HepG2 (cell line): ENCODE results near the gene ZMYND8. TPM values are rescaled to one million over a fixed set of nuclear protein-coding genes. Genes with fewer than 3 reads are reported as not detected.

ENCODE experiments used
- GTF3A ChIP-seq: sonication (generic); formaldehyde crosslinking; conservative IDR thresholded peaks from 2 replicates; pipeline ENCODE4 v1.4.0; 2020; ENCODE audit warnings: mild to moderate bottlenecking, missing genetic modification reagents
- HDAC1 ChIP-seq: sonication (generic); formaldehyde crosslinking; IDR thresholded peaks from 2 replicates; pipeline ENCODE4 v1.5.1; 2020; ENCODE audit warnings: mild to moderate bottlenecking, missing genetic modification reagents
- HOXA7 ChIP-seq: sonication (generic); formaldehyde crosslinking; IDR thresholded peaks from 2 replicates; pipeline ENCODE4 v1.8.1; 2022; ENCODE audit warnings: mild to moderate bottlenecking, missing genetic modification reagents, moderate library complexity
- MXI1 ChIP-seq: IDR thresholded peaks from 3 replicates; pipeline ENCODE4 v1.6.1; 2012; ENCODE audit warnings: low read depth, low read length, inconsistent platforms, borderline replicate concordance
- NBN ChIP-seq: fragments of 450-650 bp; conservative IDR thresholded peaks from 2 replicates; pipeline ENCODE4 v1.6.1; 2017
- NCOA1 ChIP-seq: sonication (generic); formaldehyde crosslinking; IDR thresholded peaks from 2 replicates; pipeline ENCODE4 v1.9.0; 2021; ENCODE audit warnings: missing genetic modification reagents
- PHF8 ChIP-seq: sonication (generic); formaldehyde crosslinking; IDR thresholded peaks from 2 replicates; pipeline ENCODE4 v1.5.0; 2020; ENCODE audit warnings: missing genetic modification reagents
- POLR2AphosphoS2 ChIP-seq: IDR thresholded peaks from 2 replicates; pipeline ENCODE4 v1.6.1; 2011; ENCODE audit warnings: low read depth, low read length, improper control_type of control experiment
- RAD51 ChIP-seq: fragments of 450-650 bp; IDR thresholded peaks from 2 replicates; pipeline ENCODE4 v1.6.1; 2016; ENCODE audit warnings: borderline replicate concordance
- SIN3B ChIP-seq: fragments of 150-350 bp; IDR thresholded peaks from 2 replicates; pipeline ENCODE4 v1.6.1; 2014; ENCODE audit warnings: low read length
- SNAPC2 ChIP-seq: sonication (generic); formaldehyde crosslinking; IDR thresholded peaks from 2 replicates; pipeline ENCODE4 v1.8.1; 2022; ENCODE audit warnings: mild to moderate bottlenecking, missing genetic modification reagents
- ZNF101 ChIP-seq: sonication (generic); formaldehyde crosslinking; IDR thresholded peaks from 2 replicates; pipeline ENCODE4 v1.4.0; 2020; ENCODE audit warnings: mild to moderate bottlenecking, low read depth, missing genetic modification reagents, borderline replicate concordance
- ZNF124 ChIP-seq: sonication (generic); formaldehyde crosslinking; IDR thresholded peaks from 2 replicates; pipeline ENCODE4 v1.4.0; 2020; ENCODE audit warnings: missing genetic modification reagents
- ZNF160 ChIP-seq: sonication (generic); formaldehyde crosslinking; IDR thresholded peaks from 2 replicates; pipeline ENCODE4 v1.8.0; 2022; ENCODE audit warnings: mild to moderate bottlenecking, inconsistent platforms, missing genetic modification reagents
- ZNF34 ChIP-seq: sonication (generic); formaldehyde crosslinking; IDR thresholded peaks from 2 replicates; pipeline ENCODE4 v1.4.0; 2020; ENCODE audit warnings: mild to moderate bottlenecking, missing genetic modification reagents, borderline replicate concordance
- ZNF672 ChIP-seq: sonication (generic); formaldehyde crosslinking; IDR thresholded peaks from 2 replicates; pipeline ENCODE4 v1.8.1; 2022; ENCODE audit warnings: missing genetic modification reagents
- ZNF879 ChIP-seq: sonication (generic); formaldehyde crosslinking; IDR thresholded peaks from 2 replicates; pipeline ENCODE4 v1.8.1; 2023; ENCODE audit warnings: missing genetic modification reagents
- ZZZ3 ChIP-seq: sonication (generic); formaldehyde crosslinking; IDR thresholded peaks from 2 replicates; pipeline ENCODE4 v1.4.0; 2020; ENCODE audit warnings: missing genetic modification reagents, mild to moderate bottlenecking, borderline replicate concordance
- polyA plus RNA-seq, 8 experiments: library from polyadenylated mRNA; depleted of rRNA in 3 of 8; stranded (reverse) in 7 of 8; unstranded in 1 of 8; fragments of >200 nt; fragmentation: Illumina TruSeq in 4 of 8; extraction: Trizol in 4 of 8; gene quantifications; 2 replicates each; pipeline versions ENCODE4 v1.2.1 to v1.2.3, GENCODE V29; 2011 to 2016; ENCODE audit warnings: low read depth in 4 of 8, missing spikeins in 1 of 8, mixed read lengths in 1 of 8; ENCODE audit not compliant: insufficient read depth in 1 of 8
- total RNA-seq, 5 experiments: library from RNA; depleted of rRNA; stranded (reverse); fragments of >200 nt; fragmentation: Illumina TruSeq; extraction: Trizol; gene quantifications; 2 replicates each; pipeline ENCODE4 v1.2.3, GENCODE V29; 2016; ENCODE audit warnings: low read depth in 1 of 5
- TF ChIP-seq, protein P1 (sequence below): sonication (generic); formaldehyde crosslinking; IDR thresholded peaks from 2 replicates; pipeline ENCODE4 v1.5.0; 2020; ENCODE audit warnings: mild to moderate bottlenecking, missing genetic modification reagents
- TF ChIP-seq, protein P2 (sequence below): sonication (generic); formaldehyde crosslinking; IDR thresholded peaks from 2 replicates; pipeline ENCODE4 v1.4.0; 2020; ENCODE audit warnings: missing genetic modification reagents
- TF ChIP-seq, protein P3 (sequence below): sonication (generic); formaldehyde crosslinking; IDR thresholded peaks from 2 replicates; pipeline ENCODE4 v1.4.0; 2020; ENCODE audit warnings: missing genetic modification reagents, mild to moderate bottlenecking, borderline replicate concordance
- TF ChIP-seq, protein P4 (sequence below): sonication (generic); formaldehyde crosslinking; IDR thresholded peaks from 2 replicates; pipeline ENCODE4 v1.5.1; 2020; ENCODE audit warnings: missing genetic modification reagents, mild to moderate bottlenecking, borderline replicate concordance

Gene ZMYND8
- total and polyA plus RNA-seq, 2 of the 13 experiments (the other 11 are each of a cell fraction or from before 2014, with no cell fraction given): 53.9 to 84.7 TPM

DNA sequence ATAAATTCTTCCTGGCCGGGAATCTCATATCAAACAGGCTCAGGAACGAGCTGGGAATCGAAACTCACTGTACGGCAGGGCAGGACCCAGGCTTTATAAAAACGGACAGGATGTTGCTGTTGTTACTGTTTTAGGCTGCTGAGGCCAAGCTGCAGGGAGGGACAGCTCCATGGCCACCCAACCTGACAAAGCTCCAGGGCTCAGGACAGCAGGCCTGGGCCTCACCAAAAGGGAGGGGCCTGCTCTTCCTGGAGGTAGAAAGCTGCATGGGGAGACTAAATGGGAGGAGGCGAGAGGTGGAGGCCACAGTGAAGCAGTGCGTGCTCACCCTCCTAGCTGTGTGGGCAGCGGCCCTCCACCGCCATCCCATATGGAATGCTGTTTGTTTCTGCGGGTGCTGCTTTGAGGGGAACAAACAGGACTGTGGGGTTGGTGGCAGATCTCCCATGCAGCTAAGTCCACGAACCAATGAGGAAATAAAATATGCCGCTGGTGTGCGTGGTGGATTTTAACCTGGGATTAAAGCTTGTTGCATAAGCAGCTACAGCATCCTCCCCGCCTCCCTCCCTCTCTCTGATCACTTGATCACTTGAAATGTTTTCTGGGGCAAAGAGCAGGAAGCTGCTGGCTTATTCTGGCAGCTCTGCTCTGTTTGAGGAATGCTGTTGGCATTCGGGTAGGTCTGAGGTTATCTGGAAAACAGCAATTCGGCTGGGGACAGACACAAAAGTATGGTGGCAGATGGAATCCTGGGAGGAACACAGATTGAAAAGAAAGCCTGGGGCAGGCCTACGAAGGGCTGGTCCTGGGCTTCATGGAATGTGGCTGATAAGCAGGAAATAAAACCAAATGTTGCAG is 2.4 kb upstream of the ZMYND8 start (continued):
- TF ChIP-seq, protein P1, sequence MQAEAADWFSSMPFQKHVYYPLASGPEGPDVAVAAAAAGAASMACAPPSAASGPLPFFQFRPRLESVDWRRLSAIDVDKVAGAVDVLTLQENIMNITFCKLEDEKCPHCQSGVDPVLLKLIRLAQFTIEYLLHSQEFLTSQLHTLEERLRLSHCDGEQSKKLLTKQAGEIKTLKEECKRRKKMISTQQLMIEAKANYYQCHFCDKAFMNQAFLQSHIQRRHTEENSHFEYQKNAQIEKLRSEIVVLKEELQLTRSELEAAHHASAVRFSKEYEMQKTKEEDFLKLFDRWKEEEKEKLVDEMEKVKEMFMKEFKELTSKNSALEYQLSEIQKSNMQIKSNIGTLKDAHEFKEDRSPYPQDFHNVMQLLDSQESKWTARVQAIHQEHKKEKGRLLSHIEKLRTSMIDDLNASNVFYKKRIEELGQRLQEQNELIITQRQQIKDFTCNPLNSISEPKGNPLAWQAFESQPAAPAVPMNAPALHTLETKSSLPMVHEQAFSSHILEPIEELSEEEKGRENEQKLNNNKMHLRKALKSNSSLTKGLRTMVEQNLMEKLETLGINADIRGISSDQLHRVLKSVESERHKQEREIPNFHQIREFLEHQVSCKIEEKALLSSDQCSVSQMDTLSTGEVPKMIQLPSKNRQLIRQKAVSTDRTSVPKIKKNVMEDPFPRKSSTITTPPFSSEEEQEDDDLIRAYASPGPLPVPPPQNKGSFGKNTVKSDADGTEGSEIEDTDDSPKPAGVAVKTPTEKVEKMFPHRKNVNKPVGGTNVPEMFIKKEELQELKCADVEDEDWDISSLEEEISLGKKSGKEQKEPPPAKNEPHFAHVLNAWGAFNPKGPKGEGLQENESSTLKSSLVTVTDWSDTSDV (CRISPR knock-in tag): peak; percentile 93
- TF ChIP-seq HDAC1 (CRISPR knock-in tag) (peak; percentile 89), SNAPC2 (CRISPR knock-in tag) (peak; percentile 96; the same call in 1 of the 2 replicates), PHF8 (CRISPR knock-in tag) (peak; percentile 76), NBN (no peak), HOXA7 (CRISPR knock-in tag) (no peak), ZNF34 (CRISPR knock-in tag) (peak; percentile 27), ZNF672 (CRISPR knock-in tag) (no peak), NCOA1 (CRISPR knock-in tag) (peak; percentile 89; the same call in 1 of the 2 replicates), GTF3A (CRISPR knock-in tag) (peak; percentile 95; the same call in 1 of the 2 replicates), SIN3B (no peak), ZNF160 (CRISPR knock-in tag) (0 out of 2 replicates have a peak, but pooled peaks have one; percentile 57), MXI1 (peak; percentile 50; the same call in 1 of the 3 replicates), POLR2AphosphoS2 (peak; percentile 89; the same call in 1 of the 2 replicates), ZZZ3 (CRISPR knock-in tag) (no peak), ZNF101 (CRISPR knock-in tag) (0 out of 2 replicates have a peak, but pooled peaks have one; percentile 69), ZNF124 (CRISPR knock-in tag) (peak; percentile 23; the same call in 1 of the 2 replicates), RAD51 (no peak), ZNF879 (CRISPR knock-in tag) (no peak)
- TF ChIP-seq, protein P2, sequence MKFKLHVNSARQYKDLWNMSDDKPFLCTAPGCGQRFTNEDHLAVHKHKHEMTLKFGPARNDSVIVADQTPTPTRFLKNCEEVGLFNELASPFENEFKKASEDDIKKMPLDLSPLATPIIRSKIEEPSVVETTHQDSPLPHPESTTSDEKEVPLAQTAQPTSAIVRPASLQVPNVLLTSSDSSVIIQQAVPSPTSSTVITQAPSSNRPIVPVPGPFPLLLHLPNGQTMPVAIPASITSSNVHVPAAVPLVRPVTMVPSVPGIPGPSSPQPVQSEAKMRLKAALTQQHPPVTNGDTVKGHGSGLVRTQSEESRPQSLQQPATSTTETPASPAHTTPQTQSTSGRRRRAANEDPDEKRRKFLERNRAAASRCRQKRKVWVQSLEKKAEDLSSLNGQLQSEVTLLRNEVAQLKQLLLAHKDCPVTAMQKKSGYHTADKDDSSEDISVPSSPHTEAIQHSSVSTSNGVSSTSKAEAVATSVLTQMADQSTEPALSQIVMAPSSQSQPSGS: peak; percentile 97
- TF ChIP-seq, protein P3, sequence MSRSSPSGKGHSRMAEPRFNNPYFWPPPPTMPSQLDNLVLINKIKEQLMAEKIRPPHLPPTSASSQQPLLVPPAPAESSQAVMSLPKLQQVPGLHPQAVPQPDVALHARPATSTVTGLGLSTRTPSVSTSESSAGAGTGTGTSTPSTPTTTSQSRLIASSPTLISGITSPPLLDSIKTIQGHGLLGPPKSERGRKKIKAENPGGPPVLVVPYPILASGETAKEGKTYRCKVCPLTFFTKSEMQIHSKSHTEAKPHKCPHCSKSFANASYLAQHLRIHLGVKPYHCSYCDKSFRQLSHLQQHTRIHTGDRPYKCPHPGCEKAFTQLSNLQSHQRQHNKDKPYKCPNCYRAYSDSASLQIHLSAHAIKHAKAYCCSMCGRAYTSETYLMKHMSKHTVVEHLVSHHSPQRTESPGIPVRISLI (CRISPR knock-in tag): peak; percentile 32; the same call in 1 of the 2 replicates
- TF ChIP-seq, protein P4, sequence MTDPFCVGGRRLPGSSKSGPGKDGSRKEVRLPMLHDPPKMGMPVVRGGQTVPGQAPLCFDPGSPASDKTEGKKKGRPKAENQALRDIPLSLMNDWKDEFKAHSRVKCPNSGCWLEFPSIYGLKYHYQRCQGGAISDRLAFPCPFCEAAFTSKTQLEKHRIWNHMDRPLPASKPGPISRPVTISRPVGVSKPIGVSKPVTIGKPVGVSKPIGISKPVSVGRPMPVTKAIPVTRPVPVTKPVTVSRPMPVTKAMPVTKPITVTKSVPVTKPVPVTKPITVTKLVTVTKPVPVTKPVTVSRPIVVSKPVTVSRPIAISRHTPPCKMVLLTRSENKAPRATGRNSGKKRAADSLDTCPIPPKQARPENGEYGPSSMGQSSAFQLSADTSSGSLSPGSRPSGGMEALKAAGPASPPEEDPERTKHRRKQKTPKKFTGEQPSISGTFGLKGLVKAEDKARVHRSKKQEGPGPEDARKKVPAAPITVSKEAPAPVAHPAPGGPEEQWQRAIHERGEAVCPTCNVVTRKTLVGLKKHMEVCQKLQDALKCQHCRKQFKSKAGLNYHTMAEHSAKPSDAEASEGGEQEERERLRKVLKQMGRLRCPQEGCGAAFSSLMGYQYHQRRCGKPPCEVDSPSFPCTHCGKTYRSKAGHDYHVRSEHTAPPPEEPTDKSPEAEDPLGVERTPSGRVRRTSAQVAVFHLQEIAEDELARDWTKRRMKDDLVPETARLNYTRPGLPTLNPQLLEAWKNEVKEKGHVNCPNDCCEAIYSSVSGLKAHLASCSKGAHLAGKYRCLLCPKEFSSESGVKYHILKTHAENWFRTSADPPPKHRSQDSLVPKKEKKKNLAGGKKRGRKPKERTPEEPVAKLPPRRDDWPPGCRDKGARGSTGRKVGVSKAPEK: no peak; the same call in 1 of the 2 replicates
